GM19328 (cell line): ENCODE results near the gene PARP12.
A peak's percentile ranks its signal among the peaks of the same experiment; 100 is the strongest.
"Not testable (repeated sequence)": the region's sequence is repeated elsewhere in the genome, so short reads cannot be mapped to it uniquely, and the experiment has no call there.

Source experiments
- ATAC-seq: cut with Tn5 transposase; IDR thresholded peaks from one replicate; pipeline ENCODE4 v1.9.1; 2021; ENCODE audit warnings: mild to moderate bottlenecking, moderate library complexity; ENCODE audit not compliant: unreplicated experiment

Gene PARP12, protein sequence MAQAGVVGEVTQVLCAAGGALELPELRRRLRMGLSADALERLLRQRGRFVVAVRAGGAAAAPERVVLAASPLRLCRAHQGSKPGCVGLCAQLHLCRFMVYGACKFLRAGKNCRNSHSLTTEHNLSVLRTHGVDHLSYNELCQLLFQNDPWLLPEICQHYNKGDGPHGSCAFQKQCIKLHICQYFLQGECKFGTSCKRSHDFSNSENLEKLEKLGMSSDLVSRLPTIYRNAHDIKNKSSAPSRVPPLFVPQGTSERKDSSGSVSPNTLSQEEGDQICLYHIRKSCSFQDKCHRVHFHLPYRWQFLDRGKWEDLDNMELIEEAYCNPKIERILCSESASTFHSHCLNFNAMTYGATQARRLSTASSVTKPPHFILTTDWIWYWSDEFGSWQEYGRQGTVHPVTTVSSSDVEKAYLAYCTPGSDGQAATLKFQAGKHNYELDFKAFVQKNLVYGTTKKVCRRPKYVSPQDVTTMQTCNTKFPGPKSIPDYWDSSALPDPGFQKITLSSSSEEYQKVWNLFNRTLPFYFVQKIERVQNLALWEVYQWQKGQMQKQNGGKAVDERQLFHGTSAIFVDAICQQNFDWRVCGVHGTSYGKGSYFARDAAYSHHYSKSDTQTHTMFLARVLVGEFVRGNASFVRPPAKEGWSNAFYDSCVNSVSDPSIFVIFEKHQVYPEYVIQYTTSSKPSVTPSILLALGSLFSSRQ

DNA sequence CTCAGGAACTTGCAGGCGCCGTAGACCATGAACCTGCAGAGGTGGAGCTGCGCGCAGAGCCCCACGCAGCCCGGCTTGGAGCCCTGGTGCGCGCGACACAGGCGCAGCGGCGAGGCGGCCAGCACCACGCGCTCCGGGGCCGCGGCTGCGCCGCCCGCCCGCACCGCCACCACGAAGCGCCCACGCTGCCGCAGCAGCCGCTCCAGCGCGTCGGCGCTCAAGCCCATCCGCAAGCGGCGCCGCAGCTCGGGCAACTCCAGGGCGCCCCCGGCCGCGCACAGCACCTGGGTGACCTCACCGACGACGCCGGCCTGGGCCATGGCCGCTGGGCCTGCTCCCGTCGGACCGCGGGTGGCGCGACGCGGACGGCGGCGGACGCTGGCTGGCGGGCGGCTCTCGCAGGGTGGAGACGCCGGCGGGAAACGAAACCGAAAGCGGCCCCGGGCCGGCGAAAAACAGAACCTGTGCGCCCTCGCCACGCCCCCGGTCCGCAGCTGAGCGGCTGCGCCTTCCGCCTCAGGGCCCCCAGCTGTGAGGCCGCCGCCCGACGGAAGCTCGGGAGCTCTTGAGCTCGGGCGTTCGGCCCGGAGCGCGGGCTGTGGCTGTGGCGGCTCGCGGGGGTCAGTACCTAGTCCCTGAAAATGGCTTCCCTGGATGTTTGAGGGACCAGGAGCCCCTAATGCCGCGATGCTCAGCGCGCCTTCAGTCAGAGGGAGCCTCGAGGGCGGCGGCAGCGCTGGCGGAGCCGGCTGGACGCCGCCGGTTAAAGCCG lies at the start of gene PARP12:
Gene PARP12, minus strand, starts transcription at position 424 of the 772 bp plus-strand sequence. Its CDS starts 104 bp downstream, at position 320.
- ATAC-seq: peak; percentile 92

DNA sequence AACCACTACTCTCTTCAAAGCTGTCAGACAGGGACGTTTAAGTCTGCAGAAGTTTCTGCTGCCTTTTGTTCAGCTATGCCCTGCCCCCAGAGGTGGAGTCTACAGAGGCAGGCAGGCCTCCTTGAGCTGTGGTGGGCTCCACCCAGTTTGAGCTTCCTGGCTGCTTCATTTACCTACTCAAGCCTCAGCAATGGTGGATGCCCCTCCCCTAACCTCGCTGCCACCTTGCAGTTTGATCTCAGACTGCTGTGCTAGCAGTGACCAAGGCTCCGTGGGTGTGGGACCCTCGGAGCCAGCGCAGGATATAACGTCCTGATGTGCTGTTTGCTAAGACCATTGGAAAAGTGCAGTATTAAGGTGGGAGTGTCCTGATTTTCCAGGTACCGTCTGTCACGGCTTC lies 46.0 kb upstream of the PARP12 start:
- ATAC-seq: not testable (repeated sequence)

DNA sequence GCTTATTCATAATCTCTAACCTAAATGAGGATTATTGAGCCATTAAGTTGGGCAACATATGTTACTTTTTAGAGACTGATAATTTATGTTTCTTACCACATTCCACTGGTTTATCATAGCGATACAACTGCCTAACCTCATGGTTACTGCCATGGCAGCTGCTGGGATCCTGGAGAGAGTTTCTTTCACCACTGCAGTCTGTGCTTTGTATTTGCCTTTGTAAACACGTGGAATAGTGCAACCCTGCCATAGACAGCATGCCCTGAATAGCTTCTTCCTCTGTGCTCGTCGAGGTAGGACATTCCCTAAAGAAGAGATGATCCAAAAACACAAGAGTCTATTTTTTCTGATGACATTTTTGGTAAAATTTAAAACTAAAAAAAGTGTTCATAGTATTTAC lies 33.7 kb upstream of the PARP12 start:
- ATAC-seq: no peak

DNA sequence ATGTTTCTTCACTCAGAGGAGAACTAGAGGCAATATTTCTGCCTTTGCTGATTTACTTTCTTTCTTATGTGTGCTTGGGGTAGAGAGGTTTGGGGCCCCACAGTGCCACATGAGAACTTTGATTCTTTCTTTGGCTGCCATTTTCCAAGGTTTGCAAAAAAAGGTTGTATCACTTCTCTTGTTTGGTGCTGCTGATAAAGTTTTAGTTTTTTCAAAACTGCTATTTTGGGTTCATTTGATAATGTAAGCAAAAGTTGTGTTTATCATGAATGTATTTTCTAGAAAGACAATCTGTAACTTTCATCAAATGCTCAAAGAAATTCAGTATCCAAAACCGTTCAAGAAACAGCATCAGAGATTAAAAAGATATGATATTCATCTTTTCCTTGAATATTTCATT lies 30.6 kb upstream of the PARP12 start:
- no peak for ATAC-seq

DNA sequence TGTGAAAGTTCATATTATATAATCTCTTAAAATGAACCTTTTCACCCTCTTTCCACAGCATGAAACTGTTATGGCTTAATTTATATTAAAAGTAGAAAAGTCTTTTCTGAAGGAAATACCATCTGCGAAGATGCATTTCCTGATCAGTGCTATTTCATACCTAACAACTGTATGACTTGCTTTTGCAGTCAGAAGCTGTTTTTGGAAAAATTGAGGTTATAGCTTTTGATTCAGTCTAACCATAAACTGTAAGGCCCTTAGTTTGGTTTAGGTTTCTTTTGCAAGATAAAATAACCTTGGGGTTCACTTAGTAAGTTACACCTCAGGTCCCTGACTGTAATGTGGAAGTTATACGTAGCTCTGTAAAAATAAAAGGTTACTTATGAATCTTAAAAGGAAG lies 22.7 kb upstream of the PARP12 start:
- ATAC-seq: no peak

DNA sequence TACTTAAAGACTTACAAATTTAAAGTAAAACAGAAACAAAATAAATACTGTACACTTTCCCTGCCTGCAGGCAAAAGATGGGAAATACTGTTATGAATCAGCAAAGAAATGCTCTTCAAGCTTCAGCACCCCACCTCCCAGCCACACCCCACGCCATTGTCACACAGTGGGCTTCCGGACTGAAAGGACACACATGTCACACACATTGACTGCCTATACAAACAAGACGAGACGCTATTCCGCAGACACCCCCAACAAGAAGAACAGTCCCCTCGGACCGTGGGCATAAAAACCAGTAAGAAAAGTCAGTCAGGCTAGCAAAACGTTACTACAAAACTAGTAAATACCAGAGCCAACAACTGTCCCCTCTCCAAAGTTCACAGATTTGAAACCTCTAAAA lies 22.2 kb upstream of the PARP12 start:
- peak; percentile 86 for ATAC-seq

DNA sequence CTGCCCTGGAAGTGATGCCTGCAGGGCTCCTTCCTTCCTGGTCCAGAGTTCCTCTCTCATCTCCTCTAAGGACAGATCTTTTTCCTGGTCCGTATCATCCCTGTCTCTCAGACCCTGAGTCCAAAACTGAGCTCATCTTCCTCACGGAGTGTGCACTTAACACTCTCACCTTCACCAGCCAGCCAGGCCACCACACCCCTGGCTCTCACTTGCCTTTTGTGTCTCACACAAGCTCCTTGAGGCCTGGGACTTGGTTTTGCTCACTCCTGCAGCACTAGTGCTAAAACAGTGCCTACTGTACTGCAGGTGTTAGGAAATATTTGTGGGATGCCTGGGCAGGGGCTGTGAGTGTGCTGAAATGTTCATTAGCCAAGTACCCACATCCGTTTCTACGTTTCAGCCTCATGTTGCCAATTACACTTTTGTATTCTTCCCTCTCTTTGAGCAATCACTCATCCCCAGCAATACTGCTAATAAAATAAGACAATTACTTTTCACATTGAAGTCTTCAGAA lies 21.4 kb upstream of the PARP12 start:
- no peak for ATAC-seq

DNA sequence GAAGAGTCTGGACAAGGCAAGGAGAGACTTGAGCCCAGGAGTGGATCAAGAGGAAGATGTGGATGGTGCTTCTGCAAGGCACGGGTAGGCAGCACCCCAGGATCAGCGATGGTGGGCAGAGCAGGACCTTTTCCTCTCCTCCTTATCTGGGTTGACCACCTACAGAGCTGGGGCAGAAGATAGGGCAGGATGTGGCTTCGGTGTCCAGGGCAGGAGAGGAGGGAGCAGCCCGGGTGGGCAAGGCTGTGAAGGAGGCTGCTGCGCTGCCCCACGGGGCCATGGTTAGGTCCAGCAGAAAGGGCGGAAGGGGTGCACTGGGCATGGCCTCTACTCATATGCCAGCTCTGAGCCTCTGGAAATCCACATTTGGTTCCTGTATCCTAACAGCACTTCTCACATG lies 20.0 kb upstream of the PARP12 start:
- ATAC-seq: no peak

DNA sequence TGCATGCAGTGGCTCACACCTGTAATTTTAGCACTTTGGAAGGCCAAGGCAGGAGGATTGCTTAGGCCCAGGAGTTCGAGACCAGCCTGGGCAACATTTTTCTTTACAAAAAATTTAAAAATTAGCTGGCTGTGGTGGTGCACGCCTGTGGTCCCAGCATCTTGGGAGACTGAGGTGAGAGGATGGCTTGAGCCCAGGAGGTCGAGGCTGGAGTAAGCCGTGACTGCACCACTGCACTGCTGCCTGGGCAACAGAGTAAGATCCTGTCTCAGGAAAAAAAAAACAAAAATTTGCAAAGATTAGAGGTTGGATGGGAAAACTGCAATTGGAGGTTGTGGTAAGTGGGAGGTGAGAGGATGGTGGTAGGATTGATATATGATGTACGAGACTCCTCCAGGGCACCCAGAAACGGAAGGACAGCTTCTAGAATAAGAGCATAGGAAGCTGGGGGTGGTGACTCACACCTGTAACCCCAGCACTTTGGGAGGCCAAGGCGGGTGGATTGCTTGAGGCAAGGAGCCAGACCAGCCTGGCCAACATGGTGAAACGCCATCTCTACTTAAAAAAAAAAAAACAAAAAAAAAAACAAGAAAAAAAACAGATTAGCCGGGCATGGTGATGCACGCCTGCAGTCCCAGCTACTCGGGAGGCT lies 19.1 kb upstream of the PARP12 start:
- no peak for ATAC-seq

DNA sequence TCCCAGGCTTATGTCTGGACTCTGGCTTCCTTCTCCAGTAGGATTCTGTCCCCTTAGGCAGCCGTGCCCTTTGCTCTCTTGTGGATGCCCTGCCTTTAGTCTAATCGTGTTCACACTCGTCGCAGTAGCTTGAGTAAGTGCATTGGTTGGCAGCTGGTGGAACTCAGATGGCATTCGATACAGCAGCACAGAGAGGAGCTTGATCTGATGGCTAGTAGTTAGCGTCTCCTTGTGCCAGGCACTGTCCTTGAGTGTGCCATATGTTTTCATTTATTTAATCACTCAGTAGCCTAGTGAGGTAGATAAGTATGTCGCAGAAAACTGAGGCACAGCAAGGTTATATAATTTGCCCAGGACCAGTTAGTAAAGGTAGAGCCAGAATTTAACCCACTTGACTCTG lies 18.2 kb upstream of the PARP12 start:
- ATAC-seq: no peak

DNA sequence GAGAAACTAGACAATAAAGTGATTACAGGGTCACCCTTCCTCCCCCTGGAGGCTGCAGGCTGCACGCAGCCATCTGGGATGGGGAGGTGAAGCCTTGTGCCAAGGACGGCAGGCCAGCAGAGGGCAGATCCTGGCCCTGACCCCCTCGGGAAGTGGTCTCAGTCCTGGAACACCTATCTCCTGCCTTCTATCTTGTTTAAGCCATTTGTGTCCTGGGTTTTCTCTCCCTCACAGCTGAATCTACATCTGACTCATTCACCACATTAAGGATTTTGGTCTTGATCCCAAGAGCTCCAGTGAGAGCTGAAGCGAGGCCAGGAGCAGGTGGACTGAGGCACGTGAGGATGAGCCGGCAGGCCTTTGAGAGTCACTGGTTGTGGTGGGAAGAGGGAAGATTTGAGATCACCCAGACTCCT lies 16.4 kb upstream of the PARP12 start:
- ATAC-seq: no peak

DNA sequence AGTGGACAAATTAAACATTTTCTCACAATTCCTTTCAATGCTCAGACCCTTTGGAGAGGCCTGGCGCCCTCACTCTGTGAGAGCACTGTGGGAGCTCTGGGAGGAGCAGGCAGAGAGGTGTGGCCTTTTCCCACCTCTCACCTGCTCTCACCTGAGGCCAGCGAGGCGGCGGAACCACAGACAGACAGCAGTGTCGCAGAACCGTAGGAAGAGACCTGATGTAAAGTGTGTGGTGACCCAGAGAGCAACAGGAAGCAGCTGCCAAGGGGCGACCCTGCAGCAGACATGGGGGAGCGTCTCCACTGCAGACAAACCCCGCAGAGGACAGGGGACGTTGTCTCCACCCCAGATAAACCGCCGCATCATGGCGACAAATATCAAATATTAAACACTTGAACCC lies 15.6 kb upstream of the PARP12 start:
- no peak for ATAC-seq

DNA sequence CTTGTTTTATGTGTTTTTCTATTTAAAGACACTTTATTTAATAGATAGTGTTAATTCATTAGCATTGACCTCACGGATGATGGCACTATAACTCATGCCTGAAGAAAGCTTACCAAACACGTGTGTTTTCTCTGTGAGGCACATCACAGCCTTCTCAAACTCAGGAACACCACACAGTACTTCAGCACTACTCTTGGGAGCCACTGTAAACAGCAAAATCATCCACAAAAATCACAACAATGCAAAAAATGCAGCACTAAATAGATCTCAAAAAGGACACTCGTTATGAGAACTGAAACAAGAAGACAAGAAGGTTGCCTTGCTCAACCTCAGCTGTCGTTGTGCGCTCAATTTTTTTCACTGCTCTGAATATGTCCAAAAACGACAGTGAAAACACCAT lies 12.0 kb upstream of the PARP12 start:
- no peak for ATAC-seq

DNA sequence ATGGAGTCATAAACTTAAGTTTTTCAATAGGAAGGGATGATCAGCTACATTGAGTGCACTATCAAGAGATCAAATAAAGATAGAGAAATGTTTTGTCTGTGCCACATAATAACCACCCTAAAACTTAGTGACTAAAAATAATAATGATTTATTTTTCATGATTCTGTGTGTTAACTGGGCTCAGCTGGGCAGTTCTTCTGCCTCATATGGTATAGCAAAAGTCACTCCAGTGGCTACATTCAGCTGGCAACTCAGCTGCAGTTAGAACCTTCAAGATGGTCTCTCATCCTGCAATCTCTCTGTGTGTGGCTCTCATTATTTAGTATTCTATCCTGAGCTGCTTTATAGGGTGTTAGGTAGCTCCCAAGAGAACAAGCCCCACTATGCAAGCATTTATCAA lies 7.8 kb upstream of the PARP12 start:
- no peak for ATAC-seq

DNA sequence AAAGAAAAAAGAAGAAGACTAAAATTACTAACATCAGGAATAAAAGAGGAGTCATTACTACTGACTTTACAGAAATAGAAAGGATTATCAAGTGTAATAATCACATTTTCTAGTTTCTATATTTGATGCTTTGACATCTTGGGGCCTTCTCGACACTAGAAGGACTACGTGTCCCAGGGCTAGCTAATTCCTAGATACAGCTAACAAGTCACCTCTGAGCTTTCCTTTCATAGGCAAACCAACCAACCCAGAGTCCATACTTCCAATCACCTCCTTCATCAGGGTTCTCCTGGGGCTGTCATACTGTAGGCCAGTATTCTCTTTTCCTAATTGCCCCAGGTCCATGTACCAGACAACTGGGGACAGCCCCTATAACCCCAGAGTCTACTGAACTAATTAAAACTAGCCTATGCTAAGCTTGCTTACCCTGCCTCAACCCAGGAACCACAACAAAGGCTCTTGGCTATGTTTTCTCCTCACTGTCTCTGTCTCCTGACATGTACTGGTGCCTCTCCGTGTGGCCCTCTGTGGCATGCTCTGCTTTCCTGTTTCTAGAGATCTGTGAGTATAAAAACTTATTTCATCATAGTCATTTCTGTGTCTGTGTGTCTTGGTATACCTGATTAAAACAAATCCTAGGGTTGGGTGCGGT lies 6.7 kb upstream of the PARP12 start:
- ATAC-seq: no peak

DNA sequence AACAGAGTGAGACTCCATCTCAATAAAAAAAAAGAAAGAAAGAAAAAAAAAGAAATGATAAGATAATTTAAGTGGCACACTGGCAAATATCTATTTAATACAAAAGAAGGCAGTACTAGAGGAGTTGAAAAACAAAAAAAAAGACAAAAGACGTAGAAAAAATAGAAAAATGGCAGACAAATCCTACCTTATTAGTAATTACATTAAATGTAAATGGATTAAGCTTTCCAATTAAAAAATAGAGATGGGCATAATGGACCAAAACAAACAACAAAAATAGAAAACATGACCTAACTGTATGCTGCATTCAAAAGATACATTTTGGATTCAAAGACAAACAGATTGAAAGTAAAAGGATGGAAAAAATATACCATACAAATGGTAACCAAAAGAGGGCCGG lies 5.3 kb upstream of the PARP12 start:
- no peak for ATAC-seq

DNA sequence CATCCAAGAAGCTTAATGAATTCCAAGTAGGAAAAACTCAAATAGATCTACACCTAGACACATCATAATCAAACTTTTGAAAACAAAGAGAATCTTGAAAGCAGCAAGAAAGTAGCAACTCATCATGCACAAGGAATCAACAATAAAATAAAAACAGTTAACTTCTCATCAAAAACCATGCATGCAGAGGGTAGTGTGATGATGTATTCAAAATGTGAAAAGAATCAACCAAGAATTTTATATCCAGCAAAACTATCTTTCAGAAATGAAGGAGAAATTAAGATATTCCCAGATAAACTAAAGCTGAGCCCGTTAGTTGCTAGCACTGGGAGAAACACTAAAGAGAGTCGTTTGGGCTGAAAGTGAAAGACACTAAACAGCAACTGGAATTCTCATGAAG lies 4.3 kb upstream of the PARP12 start:
- ATAC-seq: no peak

DNA sequence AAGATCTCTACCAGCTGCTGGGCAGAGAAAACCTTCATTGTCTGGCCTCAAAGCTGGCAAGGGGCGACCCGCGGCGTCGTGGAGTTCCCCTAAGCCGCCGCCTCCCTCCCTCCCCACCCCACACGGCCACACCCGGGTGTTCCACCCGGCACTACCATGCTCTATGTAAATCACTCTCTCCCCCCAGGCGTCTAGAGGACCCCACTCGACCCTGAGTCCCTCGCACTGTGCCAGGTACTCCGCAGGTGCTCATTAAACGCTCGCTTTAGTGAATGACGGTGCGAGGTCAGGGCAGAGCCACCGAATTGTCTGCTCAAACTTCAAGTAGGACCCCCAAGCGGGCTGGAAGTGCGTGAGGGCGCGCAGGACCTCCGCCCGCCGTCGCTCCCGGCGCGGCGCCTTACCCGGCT lies 628 bp downstream of the PARP12 start:
- peak; percentile 33 for ATAC-seq

DNA sequence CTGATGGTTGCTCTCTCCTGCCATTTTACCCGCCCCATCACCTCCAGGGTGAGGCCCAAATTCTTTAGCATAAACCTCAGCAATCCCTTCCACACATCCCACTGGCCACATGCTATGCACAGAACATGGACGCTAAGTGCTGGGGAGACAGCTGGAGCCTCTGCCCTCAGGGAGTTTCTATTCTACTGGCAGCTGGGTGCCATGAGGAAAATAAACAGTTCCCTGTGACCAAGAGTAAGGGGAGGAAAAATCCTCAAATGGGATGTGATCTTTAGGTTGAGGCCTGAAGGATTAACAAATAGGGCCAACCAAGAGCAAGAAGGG lies 1.2 kb downstream of the PARP12 start:
- ATAC-seq: no peak

DNA sequence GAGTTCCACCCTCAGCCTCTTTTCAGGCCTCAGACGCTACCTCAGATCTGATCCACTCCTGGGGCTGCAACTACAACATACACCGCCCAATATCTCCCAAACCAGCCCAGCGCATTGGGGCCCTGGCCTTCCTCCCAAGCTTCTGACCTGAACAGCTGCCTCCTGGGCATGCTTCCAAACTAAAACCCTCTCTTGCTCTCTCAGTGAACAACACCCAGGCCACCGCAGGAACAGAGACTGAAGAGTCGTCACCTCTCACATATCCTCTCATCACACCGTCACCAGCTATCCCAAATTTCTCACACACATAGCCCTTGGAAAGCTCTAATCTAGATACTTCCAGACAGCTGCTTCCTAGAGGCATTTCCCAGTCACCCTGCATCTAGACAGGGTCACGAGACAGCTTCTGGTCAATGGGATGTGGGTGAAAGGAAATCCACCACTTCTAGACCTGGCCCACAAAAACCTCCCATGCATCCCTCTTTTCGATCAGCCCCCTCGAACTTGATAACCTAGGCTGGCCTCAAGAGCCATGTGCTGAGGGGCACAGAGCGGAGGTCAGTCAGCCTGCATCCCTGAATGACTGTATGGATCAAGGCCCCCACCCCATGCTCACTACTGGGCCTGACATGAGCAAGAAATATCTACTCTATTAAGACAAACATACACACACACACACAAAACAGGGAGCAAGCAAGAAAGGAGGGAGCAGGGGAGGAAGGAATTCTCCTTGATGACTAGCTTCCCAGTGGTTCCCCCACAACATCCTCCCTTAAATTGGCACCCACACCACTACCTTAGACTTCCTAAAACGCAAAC lies 1.8 kb downstream of the PARP12 start:
- ATAC-seq: no peak
